Stimulated activated CD4-positive, alpha-beta T cell treated with anti-CD3 and anti-CD28 coated beads, Interleukin-4, amount 100 ng/mL, for 24 hours (primary cell): Measurements from ENCODE around the gene LRRC1.
"Not testable (repeated sequence)": the region's sequence is repeated elsewhere in the genome, so short reads cannot be mapped to it uniquely, and the experiment has no call there.

Experiments
- DNase-seq: peaks from one replicate; pipeline ENCODE4 v3.0.0-alpha.2; 2020

The LRRC1 gene

DNA sequence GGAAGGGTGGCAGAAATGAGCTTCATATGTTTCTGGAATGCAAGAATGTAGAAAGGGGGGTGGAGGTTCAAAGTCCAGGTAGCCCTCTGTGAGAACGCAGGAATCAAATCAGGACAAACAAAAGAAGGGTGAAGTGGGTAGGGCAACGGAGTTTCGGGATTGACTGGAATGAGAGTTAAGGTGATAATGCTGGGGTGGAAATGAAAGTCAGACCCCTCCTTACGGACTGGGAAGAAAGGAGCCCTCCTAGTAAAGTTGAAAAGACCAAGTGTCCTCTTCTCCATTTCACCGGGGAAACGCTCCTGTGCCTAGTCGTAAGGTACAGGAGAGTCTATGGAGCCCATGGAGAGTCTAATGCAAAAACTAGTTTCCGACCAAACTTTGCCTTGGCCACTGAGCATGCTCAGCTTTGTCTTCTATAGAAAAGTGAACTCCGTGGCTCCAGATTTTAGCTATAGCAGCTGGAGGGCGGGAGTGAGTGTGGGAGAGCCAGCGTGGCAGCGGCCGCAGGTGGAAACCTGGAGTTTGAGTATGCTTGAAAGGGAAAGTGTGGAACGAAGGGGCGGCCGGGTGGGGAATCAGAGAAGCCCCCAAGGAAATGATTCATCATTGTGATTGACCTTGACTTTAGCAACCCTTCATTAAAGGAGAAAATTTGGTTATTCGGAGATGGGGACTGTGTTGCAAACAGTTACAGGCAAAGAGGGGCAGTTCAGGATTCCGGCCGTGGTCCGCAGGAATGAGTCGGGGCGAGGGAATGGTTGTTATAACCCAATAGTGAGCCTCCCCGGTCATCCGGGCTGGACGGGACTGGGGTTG, 1.3 kb upstream of the LRRC1 start:
- peak; percentile 44 for DNase-seq

DNA sequence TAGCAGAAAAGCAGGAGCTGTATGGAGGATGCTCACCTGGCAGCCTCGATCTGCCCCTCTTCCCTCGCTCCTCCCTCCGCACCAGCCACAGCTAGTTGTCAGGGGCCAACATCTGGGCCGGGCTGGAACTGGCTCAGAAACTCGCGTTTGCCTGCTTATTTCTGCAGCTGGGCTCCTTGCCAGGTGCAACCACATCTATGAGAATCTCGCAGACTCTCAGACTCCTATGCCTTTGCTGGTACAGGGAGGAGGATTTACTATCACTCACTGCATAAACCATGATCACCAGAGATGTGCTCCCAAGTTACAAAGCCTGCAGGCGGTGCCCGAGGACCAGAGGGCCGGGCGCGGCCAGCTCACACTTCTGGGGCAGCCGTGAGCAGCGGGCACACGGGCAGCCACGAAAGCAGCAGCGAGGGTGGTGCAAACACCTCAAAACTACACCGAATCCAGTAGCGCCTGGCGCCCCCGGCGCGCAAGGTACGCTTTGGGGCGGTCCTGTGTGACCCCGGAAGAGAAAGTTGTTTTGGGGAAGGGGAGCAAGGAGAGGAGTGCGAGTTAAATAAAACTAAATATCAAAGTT, 577 bp upstream of the LRRC1 start:
- DNase-seq, result peak; percentile 40

DNA sequence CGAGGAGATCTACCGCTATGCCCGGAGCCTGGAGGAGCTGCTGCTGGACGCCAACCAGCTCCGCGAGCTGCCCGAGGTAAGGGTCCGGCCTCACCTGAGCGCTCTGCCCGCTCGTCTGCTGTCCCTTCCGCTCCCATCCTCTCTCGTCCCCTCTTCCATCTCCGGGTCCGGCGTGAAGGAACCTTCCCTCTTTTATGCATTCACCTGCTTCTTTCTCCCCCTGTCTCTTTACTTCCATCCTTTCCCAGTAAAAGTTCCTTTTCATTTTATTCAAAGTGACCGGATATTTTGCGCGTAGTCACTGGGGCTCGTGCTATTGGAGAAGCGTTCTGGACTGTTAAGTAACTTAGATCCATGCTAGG, 516 bp downstream of the LRRC1 start:
- no peak for DNase-seq

DNA sequence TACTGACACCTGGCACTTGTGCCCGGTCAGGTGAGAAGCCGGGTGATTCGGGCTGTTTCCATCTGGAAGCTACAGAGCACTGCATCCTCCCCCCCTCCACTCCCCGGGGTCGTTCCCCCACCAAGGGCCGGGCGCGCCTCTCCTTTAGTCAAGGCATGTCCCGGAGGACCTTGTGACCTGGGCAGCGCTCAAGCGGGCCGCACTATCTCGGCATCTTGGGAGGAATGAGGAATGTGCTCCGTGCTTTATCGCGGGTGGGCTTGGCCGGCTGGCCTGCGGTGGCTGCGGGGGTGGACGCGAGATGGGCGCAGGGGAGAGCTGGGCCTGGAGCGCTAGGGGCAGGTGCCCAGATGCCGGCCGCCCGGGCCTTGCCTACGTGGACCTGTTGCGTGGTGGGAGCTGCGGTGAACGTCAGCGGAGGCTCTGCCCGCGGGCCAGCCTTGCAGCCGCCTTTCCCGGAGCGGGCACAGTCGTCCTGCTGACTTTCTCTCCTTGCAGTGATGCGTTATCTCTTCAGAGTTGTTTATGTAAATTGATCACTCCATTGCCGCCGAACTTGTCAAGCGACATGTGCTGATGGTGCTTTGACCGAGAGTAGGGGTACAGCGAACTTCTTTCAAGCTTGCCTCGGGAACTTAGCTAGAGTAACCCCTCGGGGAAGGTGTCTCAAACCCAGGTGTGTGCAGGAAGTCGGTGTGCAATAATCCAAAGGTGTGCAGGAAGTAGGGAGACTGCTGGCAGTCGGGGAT, 1.1 kb downstream of the LRRC1 start:
- DNase-seq, result no peak

DNA sequence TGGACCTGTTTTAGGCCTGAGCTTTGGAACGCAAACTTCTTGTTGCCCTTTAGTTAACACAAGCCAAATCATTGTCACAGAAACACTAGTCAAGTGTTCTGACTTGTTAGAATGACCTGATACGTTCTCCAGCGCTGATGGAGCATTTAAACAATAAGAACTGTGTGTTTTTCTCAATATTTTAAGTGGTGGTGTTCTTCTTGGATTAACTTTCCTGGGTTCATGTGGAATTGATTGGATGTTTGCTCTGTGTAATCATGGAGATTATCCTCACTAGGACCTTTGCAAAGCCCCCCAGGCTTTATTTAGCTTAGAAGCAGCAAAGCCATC, 1.6 kb downstream of the LRRC1 start:
- DNase-seq, result no peak

DNA sequence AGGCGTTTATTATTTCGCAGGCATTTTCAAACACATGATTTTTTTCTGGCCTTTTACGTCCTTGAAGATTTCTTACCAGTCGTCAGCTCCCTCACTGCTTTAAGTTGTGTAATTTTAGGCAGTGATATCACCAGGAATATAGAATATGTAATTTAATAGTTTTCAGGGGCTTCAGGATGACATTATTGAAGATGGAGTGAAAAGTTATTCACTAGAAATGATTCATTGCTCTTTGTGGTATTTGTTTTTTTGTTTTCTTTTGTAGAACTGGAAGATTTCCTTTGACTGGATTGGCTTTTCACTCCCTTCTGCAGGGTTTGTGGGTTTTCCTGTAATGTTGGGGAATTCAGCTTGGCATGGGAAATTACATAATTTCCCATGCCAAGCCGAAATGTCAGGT, 2.0 kb downstream of the LRRC1 start:
- no peak for DNase-seq

DNA sequence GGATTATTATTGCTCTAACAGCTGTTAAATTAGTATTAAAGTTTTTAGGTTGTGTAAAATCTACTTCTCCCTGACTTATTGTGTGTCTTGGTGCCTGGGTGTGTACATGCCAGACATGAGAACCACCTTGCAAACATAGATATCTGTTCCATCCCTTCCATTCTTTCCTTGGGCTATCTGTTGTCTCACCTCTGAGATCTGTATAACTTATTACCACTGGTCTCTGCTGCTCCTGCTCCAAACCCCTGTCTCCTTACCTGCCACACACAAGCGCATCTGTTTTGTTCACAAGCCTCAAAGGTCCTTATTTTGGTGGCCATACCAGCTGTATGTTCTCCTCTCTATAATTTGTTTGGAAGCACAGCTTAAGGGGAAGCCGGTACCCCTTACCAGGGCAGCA, 2.5 kb downstream of the LRRC1 start:
- DNase-seq, result no peak

DNA sequence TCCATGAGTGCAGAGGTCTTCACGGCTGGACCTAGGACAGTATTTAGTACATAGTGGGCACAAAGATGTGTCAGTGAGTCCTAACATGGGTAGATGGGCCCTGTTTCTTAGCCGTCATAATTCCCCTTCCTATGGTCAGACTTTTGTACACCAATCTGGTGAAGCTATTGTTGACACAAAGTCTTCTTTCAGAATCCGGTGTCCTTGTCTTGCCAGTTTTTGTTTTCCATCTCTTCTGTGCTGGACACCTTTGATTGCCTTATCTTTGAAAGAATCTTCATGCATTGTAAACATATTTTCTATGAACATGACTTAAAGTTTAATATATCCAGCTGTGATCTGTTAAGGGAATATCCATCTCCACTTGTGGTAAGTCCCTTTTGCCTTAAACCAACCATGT, 4.5 kb downstream of the LRRC1 start:
- DNase-seq, result no peak

DNA sequence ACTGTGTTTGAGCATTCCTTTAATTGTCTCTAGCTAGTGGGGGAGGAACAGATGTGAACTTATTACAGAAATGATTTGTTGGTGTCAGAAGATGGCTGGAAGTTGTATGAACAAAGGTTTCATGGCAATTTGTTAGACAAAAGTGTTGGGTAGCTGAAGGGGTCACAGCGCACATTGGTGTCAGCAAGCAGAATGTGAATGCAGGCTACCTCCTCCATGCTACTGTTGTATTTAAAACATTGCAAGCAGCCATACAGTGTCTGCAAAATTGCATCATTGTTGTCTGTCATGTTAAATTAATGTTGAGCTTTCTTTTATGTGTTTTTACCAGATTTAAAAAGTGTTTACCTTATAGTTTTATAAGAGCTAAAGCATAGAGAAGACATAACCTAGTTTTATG, 6.2 kb downstream of the LRRC1 start:
- no peak for DNase-seq

DNA sequence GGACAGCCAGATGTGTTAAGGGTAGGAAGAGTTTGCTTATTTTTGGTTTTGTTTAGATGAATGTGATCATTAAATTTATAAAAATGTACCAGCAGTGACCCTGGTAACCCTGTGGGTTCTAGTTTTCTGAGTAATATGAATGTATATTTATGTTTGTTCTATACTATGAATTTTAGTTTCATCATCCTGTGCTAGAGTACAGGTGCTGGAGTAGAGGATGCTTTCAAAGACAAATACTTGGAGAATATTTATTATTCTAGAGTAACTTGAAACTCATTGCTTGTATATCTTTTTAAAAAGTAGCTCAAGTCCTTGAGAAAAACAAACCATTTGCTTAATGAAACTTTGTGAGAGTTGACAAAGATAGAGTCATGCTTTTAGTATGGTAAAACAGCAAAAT, 7.8 kb downstream of the LRRC1 start:
- DNase-seq, result no peak

DNA sequence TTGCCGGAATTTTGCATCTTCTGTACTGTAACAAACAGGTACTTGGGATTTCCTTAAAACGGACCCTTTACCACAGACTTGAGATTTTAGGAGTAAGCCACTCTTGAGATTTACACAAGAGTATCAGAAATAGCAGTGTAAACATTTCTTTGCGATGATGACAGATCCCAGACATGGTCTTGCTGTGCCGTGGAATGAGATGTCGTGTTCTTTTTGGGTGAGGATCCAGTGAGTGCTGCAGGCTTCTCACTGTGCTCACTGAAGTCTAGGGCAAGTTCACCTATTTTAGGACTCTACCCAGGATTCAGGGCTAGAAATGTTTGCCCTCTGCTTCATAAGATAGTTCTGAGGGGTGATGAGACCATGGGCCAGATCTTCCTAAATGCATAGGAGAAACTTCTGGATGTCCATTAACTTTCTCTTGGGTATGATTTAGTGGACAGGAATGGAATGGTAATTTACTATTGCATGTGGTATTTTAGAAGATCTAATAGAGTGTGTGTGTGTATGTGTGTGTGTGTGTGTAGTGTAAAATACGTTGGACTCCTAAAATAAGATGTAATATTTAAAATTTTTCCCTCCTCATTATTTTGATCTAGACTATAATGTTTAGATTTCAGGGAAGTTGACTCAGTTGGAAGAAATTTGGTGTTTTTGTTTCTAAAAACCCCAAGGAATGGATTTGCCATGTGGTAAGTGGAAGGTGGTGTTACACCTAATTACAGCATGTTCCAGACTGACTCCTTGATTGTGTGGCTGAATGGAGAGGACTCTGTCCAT, 8.5 kb downstream of the LRRC1 start:
- DNase-seq, result no peak

DNA sequence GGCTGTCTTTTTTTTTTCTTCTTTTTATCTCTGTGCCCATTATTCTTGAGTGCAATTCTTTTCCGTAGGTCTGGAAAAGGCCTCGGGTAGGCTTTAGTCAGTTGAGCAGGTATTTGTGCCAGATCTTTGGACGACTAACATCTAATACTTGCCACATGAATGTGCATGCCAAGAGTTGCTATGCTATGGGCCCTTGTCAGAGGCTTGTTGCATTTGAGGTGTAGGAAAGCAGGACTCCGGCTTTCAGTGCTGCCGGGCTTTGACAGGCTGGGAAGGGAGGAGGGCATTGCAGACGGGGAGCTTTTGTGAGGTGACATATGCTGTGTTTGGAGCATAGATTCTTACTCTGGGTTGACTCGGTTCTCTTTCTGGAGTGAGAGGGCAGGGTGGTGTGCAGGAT, 10.2 kb downstream of the LRRC1 start:
- no peak for DNase-seq

DNA sequence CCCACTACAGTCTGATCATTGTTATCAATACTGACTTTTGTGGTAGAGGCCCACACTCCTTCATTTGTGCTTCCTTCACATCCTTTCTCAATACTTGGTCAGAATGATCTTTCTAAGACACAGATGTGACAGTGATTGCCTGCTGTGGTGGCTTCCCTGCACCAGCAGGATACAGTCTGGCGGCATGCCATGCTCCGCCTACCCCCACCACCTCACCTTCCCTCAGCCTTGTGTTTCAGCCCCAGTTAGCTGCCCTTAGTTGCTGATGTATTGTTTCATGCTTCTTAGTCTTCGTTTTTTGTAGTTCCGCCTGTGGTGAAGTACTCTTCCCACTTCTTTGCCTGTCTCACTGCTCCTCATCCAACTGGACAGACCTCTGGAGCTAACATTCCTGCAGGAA, 10.9 kb downstream of the LRRC1 start:
- no peak for DNase-seq

DNA sequence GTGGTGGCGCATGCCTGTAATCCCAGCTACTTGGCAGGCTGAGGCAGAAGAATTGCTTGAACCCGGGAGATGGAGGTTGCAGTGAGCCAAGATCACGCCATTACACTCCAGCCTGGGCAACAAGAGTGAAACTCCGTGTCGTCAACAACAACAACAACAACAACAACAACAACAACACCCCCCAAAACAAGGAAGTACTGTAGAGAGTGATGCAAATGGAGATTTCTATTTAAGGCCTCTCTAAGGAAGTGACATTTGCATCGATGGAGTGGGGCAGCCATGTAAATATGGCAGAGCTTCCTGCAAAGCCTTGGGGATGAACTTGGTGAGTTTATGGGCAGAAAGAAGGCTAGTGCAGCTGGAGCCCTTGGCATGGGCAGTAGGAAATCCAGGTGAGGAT, 12.8 kb downstream of the LRRC1 start:
- not testable (repeated sequence) for DNase-seq

DNA sequence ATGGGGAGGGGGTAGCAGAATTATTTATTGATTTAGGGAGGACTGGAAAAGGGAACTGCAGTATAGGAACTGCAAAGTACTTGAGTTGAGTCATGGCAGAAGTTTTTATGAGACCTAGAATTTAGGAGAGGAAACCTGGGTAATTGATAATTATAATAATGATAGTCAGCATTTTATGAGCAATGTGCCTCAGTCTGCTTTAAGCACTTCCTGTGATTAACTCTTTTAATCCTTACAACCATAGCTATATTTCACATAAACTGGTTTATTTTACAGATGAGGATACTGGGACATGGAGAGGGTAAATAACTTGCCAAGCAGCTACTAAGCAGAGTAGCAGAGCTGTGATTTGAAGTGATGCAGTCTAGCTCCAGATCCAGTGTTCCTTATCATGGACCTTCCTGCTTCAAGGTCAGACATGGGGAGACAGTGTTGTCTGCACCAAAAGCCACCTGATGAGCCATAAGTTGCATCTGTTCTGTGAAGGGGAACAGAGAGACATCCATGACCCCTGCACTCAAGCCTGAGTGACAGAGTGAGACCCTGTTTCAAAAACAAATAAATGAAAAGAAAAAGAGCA, 13.6 kb downstream of the LRRC1 start:
- no peak for DNase-seq

DNA sequence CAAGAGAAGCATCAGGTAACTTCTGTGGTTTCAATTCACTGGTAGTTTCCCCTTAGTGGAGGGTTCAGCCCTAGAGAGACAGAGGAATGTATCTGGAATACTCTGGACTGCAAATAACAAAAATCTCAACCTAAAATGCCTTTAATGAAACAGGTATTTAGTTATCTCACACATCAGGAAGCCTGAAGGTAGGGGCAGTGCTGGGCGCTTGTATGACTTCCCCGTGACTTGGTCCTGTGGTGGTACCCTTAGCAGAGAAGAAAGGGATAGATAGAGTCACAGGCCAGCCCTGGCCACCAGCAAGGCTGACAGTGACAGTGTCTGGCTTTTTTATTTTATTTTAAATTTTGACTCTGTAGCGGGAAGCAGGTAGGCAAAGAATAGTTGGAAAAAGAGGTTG, 14.9 kb downstream of the LRRC1 start:
- DNase-seq, result no peak

DNA sequence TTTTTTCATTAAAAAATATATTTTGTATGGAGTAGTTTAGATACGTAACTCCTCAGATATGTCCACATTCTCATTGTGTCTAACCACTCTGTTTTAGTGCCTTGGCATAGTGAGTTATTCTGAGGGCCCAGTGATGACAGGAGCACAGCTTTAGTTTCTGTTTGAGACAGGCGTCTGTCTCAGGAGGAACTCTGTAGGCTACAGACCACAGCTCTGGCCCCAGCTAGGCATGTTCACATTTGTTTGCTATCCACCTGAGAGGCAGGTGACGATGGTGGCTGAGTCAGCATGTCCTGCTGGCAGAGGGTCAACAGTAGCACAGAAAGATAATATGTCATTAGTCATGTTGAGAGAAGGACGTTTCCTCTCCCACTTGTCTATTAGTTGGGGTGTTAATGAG, 16.3 kb downstream of the LRRC1 start:
- DNase-seq, result no peak

DNA sequence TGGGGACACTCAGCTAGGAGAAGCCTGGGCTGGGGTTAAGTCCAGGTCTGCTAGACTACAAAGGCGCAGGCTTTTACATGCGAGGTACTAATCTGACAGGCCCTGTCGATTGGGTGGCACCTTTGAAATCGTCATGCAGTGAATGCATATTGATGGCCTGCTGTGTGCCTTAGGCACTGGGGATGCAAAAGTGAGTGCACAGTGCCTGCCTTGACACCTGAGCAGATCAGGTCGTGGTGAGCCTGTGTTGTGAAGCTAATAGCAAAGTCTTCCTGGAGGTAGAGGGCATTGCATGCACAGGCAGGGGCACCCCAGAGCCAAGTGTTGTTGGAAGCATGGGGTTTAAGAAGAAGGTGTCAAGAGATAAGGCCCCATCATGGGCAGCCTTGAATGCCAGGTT, 16.9 kb downstream of the LRRC1 start:
- DNase-seq, result no peak

DNA sequence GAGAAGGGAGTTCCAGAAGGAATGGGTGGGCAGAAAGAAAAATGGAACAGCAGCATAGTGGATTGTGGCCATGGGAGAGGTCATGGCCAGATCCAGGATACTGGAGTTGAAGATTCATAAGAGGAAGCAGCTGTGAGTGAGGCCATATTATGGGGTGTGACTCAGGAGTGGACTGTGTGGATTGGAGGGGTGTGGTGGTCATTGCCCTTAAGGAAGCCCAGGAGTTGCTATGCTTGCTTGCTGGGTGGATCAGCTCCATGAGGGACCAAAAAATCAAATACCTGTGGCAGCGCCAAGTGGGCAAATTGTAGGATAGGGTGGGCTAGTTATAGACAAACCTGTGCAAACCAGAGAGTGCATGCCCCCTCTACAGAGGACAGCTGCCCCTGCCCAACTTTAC, 18.3 kb downstream of the LRRC1 start:
- no peak for DNase-seq

DNA sequence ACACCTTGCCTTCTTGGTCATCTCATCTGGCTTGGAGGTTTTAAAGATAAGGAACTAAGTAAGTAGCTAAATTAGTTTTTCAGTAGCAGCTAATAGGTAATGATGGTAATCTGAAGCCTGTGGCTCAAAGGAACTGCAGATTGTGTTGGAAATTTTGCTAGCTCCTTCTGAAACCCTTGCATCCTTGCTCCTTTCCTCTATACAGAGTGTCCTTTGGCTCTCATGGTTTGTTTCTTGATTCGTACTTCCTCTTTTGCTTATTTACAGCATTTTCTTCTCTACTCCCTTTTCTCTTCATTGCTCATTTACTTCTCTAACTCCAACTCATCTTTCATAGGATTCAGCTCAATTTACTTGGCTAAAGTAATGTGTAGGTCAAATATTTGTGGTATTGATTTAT, 19.0 kb downstream of the LRRC1 start:
- DNase-seq, result no peak

DNA sequence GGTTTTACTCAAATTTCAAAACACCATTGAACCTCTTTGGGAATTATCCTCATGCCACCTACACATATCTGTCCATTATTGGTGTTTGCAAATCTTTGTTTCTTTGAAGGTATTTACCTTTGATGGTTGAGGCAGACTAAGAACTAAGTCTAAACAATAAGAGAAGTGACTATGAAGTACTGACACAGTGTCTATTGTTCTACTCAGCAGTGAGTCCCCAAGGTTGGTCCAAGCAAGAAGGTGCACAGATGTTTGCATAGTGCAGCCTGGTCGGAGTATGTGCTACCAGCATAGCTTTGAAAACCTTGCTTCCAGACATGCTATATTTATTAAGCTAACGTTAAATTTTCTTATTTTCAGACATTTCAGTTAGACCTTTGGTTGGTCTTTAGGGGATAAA, 19.5 kb downstream of the LRRC1 start:
- DNase-seq, result no peak

DNA sequence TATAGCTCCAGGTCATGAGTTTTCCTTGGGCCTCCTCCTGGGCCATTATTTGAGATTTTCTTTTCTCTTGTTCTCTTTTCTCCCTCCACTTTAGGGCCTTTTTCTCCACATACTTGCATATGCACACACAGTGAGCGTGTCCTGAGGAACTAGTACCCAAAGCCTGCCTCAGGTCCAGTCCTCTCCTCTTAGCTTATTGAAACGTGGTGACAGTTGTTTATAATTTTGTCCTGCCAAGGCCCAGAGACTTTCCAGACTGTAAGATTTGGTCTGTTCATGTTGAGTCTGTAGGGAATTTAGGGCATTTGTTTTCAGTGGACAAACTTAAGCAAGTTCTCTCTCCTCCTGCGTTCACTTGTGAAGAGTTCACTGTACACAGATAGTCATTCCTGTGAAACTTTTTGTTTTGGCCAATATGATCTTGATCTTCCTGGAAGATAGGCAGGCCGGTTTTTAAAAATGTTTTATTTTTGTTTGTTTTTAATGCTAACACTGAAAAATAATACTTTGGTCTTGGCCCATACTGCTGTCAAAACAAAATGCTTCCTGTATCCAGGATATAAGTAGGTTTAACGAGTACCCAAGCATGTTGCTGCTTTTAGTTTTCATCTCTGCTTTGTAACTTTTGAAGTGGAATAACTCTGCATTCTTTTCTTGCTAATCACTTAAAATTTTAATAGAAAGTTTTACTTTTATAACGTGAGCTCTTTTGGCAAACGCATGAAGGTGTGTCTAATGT, 20.7 kb downstream of the LRRC1 start:
- DNase-seq, result no peak
